Activated T-helper 1 cell treated with anti-CD3 and anti-CD28 coated beads, Interleukin-12 subunit alpha, Interleukin-12 subunit beta, Interleukin-2, Interleukin-4 antibody, amounts not matched to agents 30 ng/mL and 10 ng/mL and 1 ng/mL, durations not matched to agents 14 hours and 24 hours and 36 hours (primary cell): ENCODE results near the gene CPLANE2. TPM values are rescaled to one million over a fixed set of nuclear protein-coding genes. Genes with fewer than 3 reads are reported as not detected.
"Not testable (repeated sequence)": the region's sequence is repeated elsewhere in the genome, so short reads cannot be mapped to it uniquely, and the experiment has no call there.

Source experiments
- DNase-seq: peaks from one replicate; pipeline ENCODE4 v3.0.0; 2021; ENCODE audit warnings: low spot score
- H3K27ac Mint-ChIP-seq: one replicate; pipeline ENCODE4 v1.8.0; 2021; ENCODE audit warnings: mild to moderate bottlenecking, mixed read lengths
- H3K27me3 Mint-ChIP-seq: one replicate; pipeline ENCODE4 v1.8.0; 2022; ENCODE audit warnings: mild to moderate bottlenecking, moderate library complexity, mixed read lengths; ENCODE audit not compliant: insufficient read depth
- H3K36me3 Mint-ChIP-seq: one replicate; pipeline ENCODE4 v1.8.0; 2021; ENCODE audit warnings: low read depth, mixed read lengths
- H3K4me1 Mint-ChIP-seq: one replicate; pipeline ENCODE4 v1.8.0; 2021; ENCODE audit warnings: low read depth, mixed read lengths
- H3K4me3 Mint-ChIP-seq: one replicate; pipeline ENCODE4 v1.8.0; 2021; ENCODE audit warnings: mild to moderate bottlenecking, moderate library complexity, mixed read lengths
- H3K9me3 Mint-ChIP-seq: one replicate; pipeline ENCODE4 v1.8.0; 2021; ENCODE audit warnings: mixed read lengths
- intact Hi-C: fragments of 100-400 bp; cut with micrococcal nuclease; formaldehyde crosslinking; loops from one replicate; pipeline ENCODE4 v1.15.1; 2024
- total RNA-seq: library from RNA; stranded (reverse); gene quantifications from 2 replicates; pipeline ENCODE4 v1.2.3, GENCODE V29; 2022

The CPLANE2 gene
- total RNA-seq, 1 donor from 2014 or later = 3.8 TPM

DNA sequence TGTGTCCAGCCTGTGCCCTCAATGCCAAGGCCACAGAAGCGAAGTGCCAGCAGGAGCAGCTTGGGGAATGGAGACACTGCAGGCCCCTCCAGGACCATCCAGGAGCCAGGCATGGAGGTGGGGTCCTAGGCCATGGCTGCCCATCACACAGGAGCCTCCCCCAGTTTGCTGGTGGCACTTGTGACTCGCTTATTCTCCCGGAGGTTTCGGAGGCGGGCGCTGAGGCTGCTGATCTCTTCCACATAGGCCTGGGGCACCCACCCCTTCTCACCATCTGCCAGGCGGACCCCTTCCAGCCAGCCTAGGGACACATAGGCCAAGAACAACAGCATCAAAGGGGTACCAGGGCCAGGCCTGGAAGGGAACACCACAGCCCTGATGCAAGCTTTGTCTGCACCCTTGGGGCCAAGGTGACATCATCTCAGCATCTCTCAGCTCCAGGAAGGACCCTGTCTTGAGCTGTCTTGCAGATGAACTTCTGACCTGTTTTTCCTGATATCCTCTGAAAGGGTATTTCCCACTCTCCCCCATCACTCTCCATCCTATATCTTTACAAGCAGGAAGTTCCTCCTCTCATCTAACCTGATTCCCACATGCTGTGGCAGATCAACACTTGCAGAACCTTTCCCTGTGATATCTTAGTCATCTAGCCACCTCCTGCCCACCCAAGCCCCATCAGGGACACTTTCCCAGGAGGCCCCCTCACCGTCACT lies 38.4 kb downstream of the CPLANE2 start:
- peaks cover 2% of the 10 kb centered on the region for H3K27me3 Mint-ChIP-seq
- peaks cover 9% of the 10 kb centered on the region for H3K36me3 Mint-ChIP-seq
- intact Hi-C loops = no loop called here
- H3K4me3 Mint-ChIP-seq = no peak overlapping the region
- no peaks in the 10 kb centered on the region for H3K4me1 Mint-ChIP-seq
- no peak for DNase-seq
- H3K9me3 Mint-ChIP-seq = no peaks in the 10 kb centered on the region
- no peak overlapping the region for H3K27ac Mint-ChIP-seq

DNA sequence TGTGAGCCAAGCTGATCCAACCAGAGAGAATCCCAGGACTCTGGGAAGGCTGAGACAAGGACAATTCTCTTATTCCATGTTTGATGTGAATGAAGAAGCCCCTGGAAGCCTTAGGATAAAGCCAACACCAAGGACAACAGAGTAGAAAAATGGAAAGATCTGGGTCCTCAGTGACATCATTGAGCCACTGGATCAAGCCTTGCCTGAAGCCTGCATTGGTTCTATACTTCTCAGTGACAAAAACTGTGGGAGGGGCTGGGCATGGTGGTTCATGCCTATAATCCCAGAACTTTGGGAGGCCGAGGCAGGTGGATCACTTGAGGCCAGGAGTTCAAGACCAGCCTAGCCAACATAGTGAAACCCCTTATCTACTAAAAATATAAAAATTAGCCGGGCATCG lies 40.1 kb downstream of the CPLANE2 start:
- no peak for DNase-seq
- Mint-ChIP-seq H3K9me3 (no peaks in the 10 kb centered on the region), H3K4me3 (no peak overlapping the region), H3K4me1 (no peaks in the 10 kb centered on the region), H3K27ac (no peak overlapping the region), H3K27me3 (peaks cover 3% of the 10 kb centered on the region), H3K36me3 (peaks cover 2% of the 10 kb centered on the region)
- intact Hi-C loops = no loop called here

DNA sequence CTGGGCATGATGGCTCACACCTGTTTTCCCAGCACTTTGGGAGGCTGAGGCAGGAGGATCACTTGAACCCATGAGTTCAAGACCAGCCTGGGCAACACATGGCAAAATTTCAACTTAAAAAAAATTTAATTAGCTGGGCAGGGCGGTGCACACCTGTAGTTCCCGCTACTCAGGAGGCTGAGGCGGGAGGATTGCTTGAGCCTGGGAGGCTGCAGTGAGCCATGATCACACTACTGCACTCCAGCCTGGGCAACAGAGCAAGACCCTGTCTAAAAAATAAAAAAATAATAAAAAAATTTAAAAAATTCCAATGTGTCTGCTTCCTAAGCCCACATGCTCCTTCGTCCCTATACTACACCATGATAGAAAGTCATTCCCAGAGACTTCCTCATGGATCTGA lies 40.8 kb downstream of the CPLANE2 start:
- intact Hi-C loops, DNase-seq, H3K4me1 Mint-ChIP-seq, H3K27ac Mint-ChIP-seq, H3K27me3 Mint-ChIP-seq, H3K36me3 Mint-ChIP-seq, H3K4me3 Mint-ChIP-seq, H3K9me3 Mint-ChIP-seq: not testable (repeated sequence)

DNA sequence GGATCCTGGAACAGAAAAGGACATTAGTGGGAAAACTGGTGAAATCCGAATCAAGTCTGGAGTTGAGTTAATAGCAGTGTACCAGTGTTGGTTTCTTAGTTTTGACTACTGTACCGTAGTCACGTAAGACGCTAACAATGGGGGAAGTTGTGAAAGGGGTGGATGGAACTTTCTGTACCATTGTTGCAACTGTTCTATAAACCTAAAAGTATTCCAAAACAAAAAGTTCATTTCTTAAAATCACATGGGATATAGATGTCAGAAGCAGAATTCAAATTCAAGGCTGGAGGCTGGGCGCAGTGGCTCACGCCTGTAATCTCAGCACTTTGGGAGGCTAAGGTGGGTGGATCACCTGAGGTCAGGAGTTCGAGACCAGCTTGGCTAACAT lies 41.5 kb downstream of the CPLANE2 start:
- DNase-seq = no peak
- Mint-ChIP-seq H3K27me3 (peaks cover 7% of the 10 kb centered on the region), H3K4me1 (no peaks in the 10 kb centered on the region), H3K4me3 (no peak overlapping the region), H3K9me3 (no peaks in the 10 kb centered on the region), H3K27ac (no peak overlapping the region), H3K36me3 (peaks cover 2% of the 10 kb centered on the region)
- intact Hi-C loops = no loop called here

DNA sequence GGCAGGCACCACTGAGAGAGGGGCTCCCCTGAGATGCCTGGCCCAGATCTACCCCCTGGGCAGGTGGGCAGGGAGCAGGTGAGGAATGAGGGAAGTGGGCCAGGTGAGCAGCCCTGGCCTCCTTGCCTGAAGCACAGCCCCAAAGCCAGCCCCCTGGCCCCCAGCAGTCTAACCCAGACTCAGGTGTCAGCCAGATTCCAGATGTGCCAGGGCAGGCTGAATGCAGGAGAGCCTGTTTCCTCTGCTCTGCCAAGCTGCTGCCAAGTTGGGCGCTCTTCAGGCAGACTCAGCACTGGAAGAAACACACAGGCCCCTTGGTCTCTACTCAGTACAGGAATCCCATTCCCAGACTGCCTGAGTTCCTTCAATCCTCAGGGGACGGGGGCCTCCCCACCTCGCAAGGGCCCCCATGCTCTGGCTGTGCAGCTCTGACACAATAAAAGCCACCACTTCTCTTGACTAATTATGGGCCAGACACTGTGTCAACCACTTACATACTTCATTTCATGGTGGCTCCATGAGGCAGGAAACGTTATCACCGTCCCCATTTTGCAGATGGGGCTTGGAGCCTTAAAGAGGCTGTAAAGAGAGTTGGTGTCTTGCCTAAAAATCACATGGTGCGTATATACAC lies 45.0 kb downstream of the CPLANE2 start:
- Mint-ChIP-seq H3K4me1 (no peaks in the 10 kb centered on the region), H3K27ac (no peak overlapping the region), H3K27me3 (peaks cover 9% of the 10 kb centered on the region)

DNA sequence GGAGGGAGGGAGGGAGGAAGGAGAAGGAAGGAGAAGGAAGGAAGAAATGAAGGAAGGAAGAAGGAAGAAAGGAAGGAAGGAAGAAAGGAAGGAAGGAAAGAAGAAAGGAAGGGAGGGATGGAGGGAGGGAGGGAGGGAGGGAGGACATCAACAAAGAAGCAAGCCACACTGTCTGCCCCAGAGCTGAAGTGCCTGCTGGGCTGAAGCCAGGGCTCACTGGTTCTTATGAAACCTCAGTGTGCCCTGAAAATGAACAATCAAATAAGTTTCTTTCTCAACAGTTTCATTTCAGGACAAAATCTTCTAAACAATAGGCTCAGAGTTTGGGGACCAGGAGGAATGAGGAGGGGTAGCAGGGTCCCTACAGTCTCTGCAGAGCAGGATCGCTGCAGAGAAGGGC lies 45.7 kb downstream of the CPLANE2 start:
- no peaks in the 10 kb centered on the region for H3K36me3 Mint-ChIP-seq
- intact Hi-C loops = no loop called here
- no peaks in the 10 kb centered on the region for H3K9me3 Mint-ChIP-seq
- no peaks in the 10 kb centered on the region for H3K4me1 Mint-ChIP-seq
- no peak overlapping the region for H3K27ac Mint-ChIP-seq
- DNase-seq = no peak
- no peak overlapping the region for H3K4me3 Mint-ChIP-seq
- peaks cover 9% of the 10 kb centered on the region for H3K27me3 Mint-ChIP-seq

More for the DNA sequence above, 45.0 kb downstream of the CPLANE2 start:
- no peaks in the 10 kb centered on the region for H3K9me3 Mint-ChIP-seq
- intact Hi-C loops = no loop called here
- no peak overlapping the region for H3K4me3 Mint-ChIP-seq
- DNase-seq = no peak
- H3K36me3 Mint-ChIP-seq = no peaks in the 10 kb centered on the region

DNA sequence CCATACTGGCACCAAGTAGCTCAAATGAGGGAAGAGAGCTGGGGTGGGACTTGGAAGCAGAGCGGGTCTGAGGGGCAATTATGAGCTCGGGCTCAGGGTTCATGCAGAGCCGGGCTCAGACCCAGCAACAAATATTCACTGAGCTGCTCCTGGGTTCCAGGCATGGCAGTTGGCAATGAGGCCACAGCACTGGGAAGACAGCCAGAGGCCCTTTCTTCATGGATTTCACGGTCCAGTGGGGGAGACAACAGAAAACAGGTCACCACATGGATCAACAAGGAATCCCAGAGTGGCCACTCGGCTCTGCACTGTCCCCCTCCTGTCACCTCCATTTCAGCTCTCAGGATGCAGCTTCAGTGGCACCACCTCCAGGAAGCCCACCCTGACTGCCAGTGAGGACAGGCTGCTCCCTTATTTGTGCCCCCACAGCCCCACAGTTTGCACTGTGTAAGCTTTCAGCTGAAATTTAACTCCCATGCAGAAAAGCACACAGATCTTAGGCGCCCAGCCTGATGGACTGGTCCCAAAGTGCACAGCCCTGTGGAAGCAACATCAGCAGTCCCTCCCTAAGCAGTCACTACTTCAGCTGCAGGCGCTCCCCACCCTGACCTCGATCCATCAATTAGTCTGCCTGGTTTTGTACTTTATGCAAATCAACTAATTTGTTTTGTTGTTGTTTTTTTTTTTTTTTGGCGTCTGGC lies 46.9 kb downstream of the CPLANE2 start:
- no peak for DNase-seq
- H3K9me3 Mint-ChIP-seq = no peaks in the 10 kb centered on the region
- H3K27ac Mint-ChIP-seq = no peak overlapping the region
- H3K4me3 Mint-ChIP-seq = no peak overlapping the region
- intact Hi-C loops = loop anchor here (5.0 kb wide), 1 partner anchor 398 kb away; no protein-coding TSS in a partner anchor
- no peaks in the 10 kb centered on the region for H3K36me3 Mint-ChIP-seq
- peaks cover 9% of the 10 kb centered on the region for H3K27me3 Mint-ChIP-seq
- H3K4me1 Mint-ChIP-seq = no peaks in the 10 kb centered on the region

DNA sequence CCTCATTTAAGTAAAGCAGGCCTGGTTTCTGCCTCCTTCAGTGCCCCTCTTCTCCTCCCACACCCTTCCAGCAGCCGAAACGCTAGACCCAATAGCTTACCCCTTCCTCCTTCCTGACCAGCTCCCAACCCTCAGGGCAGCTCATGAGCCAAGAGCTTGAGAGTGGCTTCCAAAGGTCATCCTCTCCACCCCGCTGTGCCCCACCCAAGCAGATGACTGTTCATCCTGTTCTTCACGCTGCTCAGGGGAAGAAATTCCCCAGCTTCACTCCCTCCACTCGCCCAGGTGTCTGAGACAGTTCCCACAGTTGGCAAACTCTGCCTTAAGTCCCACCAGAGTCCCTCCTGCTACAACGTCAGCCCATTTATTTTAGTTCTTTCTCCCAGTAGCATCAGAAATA lies 48.0 kb downstream of the CPLANE2 start:
- H3K4me3 Mint-ChIP-seq = no peak overlapping the region
- H3K36me3 Mint-ChIP-seq = no peaks in the 10 kb centered on the region
- intact Hi-C loops = loop anchor here (5.0 kb wide), 1 partner anchor 397 kb away; no protein-coding TSS in a partner anchor
- H3K9me3 Mint-ChIP-seq = no peaks in the 10 kb centered on the region
- H3K27ac Mint-ChIP-seq = no peak overlapping the region
- DNase-seq = no peak
- peaks cover 9% of the 10 kb centered on the region for H3K27me3 Mint-ChIP-seq
- no peaks in the 10 kb centered on the region for H3K4me1 Mint-ChIP-seq

DNA sequence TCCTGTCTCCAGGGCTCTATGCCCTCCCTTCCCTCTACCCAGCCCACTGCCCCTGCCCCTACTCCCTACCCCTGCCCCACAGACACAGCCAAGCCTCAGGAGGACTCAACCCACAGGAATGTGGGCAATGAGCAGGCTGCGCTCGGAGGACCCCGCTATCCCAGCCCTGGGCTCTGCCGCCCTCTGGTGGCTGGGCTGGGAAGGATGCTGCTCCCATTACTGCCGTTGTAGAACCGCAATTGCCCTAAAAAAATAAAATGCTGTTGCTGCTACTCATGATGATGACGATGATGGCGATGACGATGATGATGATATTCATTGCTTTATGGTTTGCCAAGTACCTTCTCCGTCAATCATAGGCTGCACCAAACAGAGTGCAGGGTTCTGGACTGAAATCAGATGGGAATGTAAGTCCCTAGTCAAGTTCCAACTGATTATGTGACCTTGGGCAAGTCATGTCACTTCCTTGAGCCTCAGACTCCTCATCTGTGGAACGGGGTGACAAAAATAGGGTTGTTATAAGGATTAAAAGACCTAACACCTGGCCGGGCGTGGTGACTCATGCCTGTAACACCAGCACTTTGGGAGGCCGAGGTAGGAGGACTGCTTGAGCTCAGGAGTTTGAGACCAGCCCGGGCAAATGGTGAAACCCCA lies 49.1 kb downstream of the CPLANE2 start:
- DNase-seq = peak; percentile 63
- H3K27ac Mint-ChIP-seq = no peak overlapping the region
- no peaks in the 10 kb centered on the region for H3K36me3 Mint-ChIP-seq
- no peaks in the 10 kb centered on the region for H3K4me1 Mint-ChIP-seq
- peaks cover 9% of the 10 kb centered on the region for H3K27me3 Mint-ChIP-seq
- H3K9me3 Mint-ChIP-seq = no peaks in the 10 kb centered on the region
- H3K4me3 Mint-ChIP-seq = no peak overlapping the region
- intact Hi-C loops = loop anchor here (1.0 to 5.0 kb wide), 4 partner anchors 56 to 396 kb away; no protein-coding TSS in a partner anchor

DNA sequence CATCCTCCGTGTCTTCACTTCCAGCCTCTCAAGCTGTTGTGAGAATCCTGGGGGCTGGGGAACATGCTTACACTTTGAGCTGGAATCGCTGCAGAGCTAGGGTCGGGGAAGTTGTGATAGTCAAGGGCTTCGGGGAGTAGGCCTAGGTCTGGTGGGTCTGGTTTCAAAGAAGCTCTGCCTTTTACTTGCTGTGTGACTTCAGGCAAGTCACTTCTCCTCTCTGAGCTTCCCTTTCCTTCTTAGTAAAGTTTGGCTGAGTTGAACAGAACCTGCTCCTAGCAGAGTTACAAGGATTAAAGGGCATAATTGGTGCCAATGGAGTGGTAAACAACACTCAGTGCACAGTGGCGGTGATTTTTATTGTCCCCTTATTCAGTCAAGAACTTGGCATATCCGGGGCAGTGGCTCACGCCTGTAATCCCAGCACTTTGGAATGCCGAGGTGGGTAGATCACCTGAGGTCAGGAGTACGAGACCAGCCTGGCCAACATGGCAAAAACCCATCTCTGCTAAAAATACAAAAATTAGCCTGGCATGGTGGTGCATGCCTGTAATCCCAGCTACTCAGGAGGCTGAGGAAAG lies 50.2 kb downstream of the CPLANE2 start:
- DNase-seq = no peak
- Mint-ChIP-seq H3K27me3 (peaks cover 8% of the 10 kb centered on the region), H3K36me3 (no peaks in the 10 kb centered on the region), H3K9me3 (no peaks in the 10 kb centered on the region), H3K4me1 (no peaks in the 10 kb centered on the region), H3K4me3 (no peak overlapping the region), H3K27ac (no peak overlapping the region)
- intact Hi-C loops = loop anchor here (1.0 to 5.0 kb wide), 4 partner anchors 58 to 394 kb away; no protein-coding TSS in a partner anchor

DNA sequence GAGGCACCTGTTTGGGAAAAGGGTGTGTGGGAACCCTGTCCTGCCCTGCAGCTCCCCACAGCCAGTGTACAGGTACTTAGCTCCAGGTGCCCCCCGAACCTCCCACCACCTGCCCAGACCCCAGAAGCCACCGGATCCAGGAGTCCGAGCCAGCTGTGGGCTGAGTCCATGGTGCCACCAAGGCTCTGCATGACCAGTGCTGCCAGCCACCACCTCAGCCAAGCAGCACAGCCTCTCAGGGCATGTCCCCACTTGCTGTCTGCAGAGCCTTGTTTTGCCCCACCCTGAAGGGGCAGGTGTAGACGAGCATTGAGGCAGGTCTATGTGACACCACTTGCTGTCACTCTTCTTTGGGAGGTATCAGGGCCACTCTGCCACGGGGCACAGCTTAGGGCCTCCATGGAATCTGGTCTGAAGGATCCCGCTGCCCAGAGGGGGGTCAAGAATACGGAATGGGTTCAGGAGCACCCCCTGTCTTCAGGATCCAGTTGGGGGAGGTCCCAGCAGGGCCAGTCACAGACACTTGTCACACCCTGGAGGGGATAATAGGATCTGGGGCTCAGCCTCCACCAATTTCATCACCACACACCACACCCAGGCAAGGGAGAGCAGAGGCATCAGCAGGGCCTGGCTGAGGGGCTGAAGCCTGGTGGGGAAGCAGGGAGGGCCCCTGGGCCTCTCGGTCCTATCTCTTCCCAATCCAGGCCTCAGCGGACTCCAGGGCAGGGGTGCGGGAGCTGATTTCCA lies 52.3 kb downstream of the CPLANE2 start:
- no peak for DNase-seq
- H3K27ac Mint-ChIP-seq = no peak overlapping the region
- no peaks in the 10 kb centered on the region for H3K36me3 Mint-ChIP-seq
- H3K4me3 Mint-ChIP-seq = no peak overlapping the region
- H3K4me1 Mint-ChIP-seq = no peaks in the 10 kb centered on the region
- peaks cover 2% of the 10 kb centered on the region for H3K27me3 Mint-ChIP-seq
- intact Hi-C loops = loop anchor here (5.0 kb wide), 1 partner anchor 392 kb away; no protein-coding TSS in a partner anchor
- H3K9me3 Mint-ChIP-seq = no peaks in the 10 kb centered on the region
